GM21529 (cell line): ENCODE measurements around the gene IGFBP1.
"Not testable (repeated sequence)": the region's sequence is repeated elsewhere in the genome, so short reads cannot be mapped to it uniquely, and the experiment has no call there.

Experiments
- ATAC-seq: cut with Tn5 transposase; IDR thresholded peaks from one replicate; pipeline ENCODE4 v1.9.1; 2021; ENCODE audit not compliant: unreplicated experiment

IGFBP1 gene

DNA sequence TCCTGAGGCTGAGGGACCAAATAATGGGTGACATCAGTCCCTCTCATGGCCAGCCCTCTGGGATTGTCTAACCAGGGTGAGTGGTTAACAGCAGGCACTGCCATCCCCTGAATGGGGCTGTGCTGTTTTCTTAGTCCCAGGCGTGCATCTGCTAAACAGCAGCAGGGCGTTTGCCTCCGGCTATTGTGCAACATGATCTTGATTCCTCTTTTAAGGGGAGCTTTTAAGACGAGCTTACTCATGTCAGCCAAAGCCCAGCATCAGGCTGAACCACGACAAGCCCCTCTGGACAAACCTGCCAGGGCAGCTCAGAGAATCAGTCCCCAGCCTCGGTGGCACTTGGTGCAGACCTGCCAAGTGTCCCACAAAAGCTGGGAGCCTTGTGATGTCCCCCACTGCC is 49.0 kb downstream of the IGFBP1 start:
- no peak for ATAC-seq

DNA sequence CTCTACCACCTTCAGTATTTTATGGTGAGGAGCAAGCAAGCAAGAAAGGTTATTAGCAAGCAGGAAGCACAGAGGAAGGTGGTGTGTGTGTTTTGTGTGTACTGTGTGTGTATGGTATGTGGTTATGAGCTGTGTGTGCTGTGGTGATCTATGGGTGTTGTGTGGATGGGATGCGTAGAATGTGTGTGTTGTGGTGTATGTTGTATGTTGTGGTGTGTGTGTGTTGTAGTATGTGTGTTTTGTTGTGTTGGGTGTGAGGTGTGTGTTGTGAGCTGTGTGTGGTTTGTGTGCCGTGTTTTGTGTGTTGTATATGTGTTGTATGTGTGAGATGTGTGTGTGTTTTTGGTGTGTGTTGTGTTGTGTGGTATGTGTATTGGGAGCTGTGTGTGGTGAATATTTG is 49.6 kb downstream of the IGFBP1 start:
- ATAC-seq, result no peak

DNA sequence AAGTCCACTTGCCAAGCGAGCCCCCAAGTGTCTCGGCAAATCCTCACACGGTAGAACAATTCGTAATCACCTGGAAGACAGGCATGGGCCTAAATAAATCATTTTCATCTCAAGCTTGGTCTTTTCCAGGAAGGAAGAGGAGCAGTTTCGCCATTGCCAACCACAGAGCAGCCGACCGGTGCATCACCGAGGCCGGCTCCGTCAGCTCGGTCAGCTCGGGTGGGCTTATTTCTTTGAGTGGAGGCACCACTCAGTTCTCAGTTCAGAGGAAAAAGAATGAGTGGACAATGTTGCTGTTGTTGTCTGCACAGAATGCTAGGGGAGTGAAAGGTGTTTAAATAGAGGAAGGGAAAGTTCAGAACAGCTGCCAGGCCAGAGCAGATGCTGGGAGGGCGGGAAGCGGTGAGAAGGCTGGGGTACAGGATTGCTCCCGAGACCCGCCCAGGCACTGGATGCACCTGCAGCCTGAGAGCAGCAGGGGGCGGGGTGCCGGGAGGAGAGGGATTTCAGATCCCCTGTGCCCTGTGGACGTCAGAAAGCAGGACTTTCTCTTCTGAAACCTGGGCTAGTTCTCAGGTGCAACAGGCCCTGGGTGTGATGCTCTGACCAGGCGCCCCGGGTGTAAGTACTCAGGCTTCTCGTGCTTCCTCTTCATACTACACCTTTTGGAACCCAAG is 50.5 kb downstream of the IGFBP1 start:
- ATAC-seq, result no peak

DNA sequence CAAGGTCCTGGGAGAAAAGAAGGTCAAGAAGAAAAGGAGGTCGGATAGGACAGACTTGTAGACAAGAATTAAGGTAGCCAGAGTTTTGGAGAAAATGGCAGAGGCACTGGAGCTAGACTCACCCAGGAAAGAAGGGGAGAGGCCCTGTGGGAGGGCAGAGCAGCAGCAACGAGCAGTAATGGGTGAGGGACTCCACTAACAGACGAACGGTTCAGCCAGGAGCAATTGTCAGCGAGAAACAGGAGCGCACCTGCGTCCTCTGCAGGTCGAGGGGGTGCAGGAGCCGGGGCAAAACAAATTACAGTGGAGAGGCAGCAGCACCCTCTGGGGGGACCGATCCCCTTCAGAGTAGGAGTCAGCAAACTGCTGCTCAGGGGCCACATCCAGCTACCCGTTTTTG is 51.3 kb downstream of the IGFBP1 start:
- no peak for ATAC-seq

DNA sequence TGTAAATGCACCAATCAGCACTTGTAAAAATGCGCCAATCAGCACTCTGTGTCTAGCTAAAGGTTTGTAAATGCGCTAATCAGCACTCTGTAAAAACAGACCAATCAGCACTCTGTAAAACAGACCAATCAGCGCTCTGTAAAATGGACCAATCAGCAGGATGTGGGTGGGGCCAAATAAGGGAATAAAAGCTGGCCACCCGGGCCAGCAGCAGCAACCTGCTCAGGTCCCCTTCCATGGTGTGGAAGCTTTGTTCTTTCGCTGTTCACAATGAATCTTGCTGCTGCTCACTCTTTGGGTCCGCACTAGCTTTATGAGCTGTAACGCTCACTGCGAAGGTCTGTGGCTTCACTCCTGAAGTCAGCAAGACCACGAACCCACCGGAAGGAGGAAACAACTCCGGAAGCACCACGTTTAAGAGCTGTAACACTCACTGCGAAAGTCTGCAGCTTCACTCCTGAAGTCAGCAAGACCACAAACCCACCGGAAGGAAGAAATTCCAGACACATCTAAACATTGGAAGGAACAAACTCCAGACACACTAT is 52.0 kb downstream of the IGFBP1 start:
- not testable (repeated sequence) for ATAC-seq

DNA sequence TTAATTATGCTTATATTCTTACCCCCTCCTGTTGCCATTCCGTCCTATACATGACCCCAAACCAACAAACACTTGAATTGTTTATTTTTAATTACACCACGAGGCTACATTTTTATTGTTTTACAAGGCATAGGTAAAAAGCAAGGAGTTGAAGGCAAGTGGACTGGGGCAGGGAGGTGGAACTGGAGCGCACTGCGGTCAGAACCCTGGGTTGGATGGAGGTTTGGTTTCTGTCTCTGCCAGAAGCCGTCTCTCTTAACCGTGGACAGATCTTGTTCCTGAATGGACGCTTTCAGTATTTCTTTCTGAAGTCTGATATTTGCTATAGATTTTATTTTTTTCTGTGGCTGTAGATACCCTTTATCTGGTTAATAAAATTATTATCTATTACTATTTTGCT is 52.7 kb downstream of the IGFBP1 start:
- no peak for ATAC-seq
